ENCODE measurements around the gene MYBBP1A. TPM values are rescaled to one million over a fixed set of nuclear protein-coding genes. Genes with fewer than 3 reads are reported as not detected.

Gene MYBBP1A
- total RNA-seq, 2 experiments from 2014 or later = 97.7 to 144 TPM

DNA sequence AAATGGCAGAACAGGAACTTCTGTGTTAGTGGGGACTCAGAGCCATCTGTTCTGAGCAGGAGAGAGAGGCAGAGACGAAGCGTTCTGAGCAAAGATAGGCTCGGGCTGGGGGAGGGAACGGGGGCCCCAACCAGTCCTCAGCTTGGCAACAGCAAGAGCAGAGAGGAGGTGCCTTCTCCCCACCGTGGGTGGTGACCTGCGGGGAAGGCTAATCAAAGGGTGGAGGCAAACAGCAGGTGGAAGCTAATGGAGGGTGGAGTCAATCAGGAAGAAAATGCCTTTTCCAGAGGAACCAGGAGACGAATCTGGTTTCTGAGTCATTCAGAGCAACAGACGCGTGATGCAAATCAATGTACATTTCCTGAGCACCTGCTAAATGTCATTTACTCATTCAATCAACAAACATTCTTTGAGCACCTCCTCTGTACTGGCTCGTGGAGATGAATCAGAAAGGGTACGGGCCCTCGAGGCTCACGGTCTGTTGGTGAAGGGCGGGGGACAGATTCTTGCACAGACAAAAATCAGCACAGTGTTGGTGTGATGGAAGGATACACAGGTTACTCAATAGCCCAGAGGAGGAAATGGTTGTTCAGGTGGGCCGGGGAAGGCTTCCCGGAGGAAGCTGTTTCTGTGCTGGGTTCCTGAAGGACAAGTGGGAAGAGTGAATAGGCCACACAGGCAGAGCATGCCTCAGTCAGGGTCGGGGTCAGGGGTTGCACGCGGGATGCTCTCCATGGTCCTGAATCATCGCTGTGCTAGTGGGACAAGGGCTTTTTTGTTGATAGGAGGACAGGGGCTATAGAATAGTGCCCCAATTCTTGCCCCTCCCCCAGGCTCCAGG, 62.2 kb downstream of the MYBBP1A start:
- H3K27me3 Mint-ChIP-seq = no peaks in the 10 kb centered on the region
- ChIA-PET CTCF (interaction anchor here (0.7 kb wide), 1 partner anchor 699 kb away, joined by 3 read pairs; no protein-coding TSS in a partner anchor), POLR2A (interaction anchor here (0.7 kb wide), 1 partner anchor 17 kb away, joined by 3 read pairs; no protein-coding TSS in a partner anchor)
- no peak overlapping the region for H3K4me3 Mint-ChIP-seq
- H3K4me1 Mint-ChIP-seq = peaks cover 8% of the 10 kb centered on the region
- H3K36me3 Mint-ChIP-seq (ENCODE audit: low read depth) = no peaks in the 10 kb centered on the region
- intact Hi-C loops (cut with DNase I, micrococcal nuclease) = no loop called here
- H3K9me3 Mint-ChIP-seq (ENCODE audit: low read depth) = no peaks in the 10 kb centered on the region
- peak; percentile 63 for ATAC-seq
- no peak overlapping the region for H3K27ac Mint-ChIP-seq
- peak; percentile 62 for DNase-seq

DNA sequence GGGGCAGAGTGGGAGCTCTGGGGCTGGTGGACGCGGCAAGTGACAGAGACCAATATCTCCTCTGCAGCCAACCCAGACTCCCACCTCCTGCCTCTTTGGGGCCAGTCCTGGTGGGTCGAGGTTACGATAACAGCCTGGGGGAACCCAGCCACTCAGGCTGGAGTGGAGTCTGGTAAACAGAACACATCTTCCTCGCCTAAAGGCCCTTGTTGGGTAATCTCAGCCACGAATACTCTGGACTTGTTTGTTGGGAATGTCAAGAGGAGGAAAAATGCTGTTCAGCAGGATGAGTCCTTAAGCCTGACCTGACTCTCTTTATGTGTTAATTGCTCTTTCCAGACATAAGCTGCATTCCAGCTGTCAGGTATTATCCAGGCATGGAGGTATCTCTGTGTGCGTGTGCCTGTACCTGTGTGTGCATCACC, 64.5 kb downstream of the MYBBP1A start:
- ChIA-PET POLR2A (interaction anchor here (0.6 kb wide), 1 partner anchor 341 kb away, joined by 4 read pairs; no protein-coding TSS in a partner anchor), CTCF (interaction anchor here (0.6 to 0.9 kb wide), 2 partner anchors 8 to 240 kb away, joined by 3 to 4 read pairs; no protein-coding TSS in a partner anchor)
- Mint-ChIP-seq H3K36me3 (ENCODE audit: low read depth) (no peaks in the 10 kb centered on the region), H3K9me3 (ENCODE audit: low read depth) (no peaks in the 10 kb centered on the region), H3K27ac (no peak overlapping the region), H3K4me3 (no peak overlapping the region), H3K4me1 (peaks cover 23% of the 10 kb centered on the region), H3K27me3 (no peaks in the 10 kb centered on the region)
- ATAC-seq (no peak), DNase-seq (no peak)
- intact Hi-C loops (cut with DNase I, micrococcal nuclease) = no loop called here

DNA sequence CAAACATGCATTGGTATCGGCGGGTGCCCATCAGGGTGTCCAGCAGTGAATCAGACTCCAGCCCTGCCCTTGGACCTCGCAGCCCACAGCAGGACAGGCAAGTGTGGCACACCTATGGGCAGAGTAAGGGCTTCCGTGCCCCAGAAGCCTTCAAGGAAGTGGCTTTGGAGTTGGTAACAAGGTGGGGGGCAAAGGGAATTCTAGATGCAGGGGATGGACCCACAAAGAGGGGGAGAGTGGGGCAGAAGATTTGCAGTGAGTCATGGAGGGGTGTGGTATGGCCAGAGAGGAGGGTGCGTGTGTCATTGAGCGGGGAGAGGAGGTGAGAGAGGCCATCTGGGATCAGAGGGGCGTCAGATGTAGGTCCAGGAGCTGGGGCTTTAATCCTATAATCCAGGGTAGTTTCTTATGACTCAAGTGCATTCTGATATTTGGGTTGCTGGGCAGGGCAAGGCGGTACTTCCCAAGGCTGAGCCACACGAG, 65.0 kb downstream of the MYBBP1A start:
- Mint-ChIP-seq H3K27ac (no peak overlapping the region), H3K9me3 (ENCODE audit: low read depth) (no peaks in the 10 kb centered on the region), H3K36me3 (ENCODE audit: low read depth) (no peaks in the 10 kb centered on the region), H3K4me3 (no peak overlapping the region), H3K27me3 (no peaks in the 10 kb centered on the region), H3K4me1 (peaks cover 25% of the 10 kb centered on the region)
- no peak for ATAC-seq
- CTCF ChIA-PET = no interaction called here
- POLR2A ChIA-PET = no interaction called here
- intact Hi-C loops (cut with DNase I, micrococcal nuclease) = no loop called here
- DNase-seq = no peak

DNA sequence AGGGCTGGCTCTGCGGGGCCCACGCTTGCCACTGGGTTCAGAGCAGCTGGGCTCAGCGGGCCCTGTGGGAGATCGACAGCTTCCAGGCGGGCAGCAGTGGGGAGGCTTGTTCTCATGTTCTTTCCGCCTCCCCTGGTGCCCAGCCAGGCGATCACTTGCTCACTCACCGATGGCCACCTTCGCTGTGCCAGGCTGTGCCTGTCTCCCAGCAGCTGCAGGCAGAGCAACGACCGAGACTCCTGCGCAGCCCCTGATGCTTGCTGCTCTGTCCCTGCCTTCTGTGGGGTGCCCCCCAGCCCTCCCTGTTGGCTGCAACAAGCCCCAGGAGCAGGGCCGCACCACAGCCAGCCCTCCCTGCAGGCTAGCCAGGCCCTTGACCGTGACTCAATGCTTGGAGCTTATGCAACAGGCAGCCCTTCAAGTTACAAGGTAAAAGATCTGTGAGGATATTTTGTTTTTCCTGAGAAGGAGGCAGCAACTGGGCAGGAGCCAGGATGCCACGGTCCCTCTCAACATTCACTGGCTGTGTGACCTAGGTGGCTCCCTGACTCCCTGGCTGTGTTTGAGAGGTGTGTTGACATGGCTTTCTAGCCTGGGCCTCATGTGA, 66.1 kb downstream of the MYBBP1A start:
- DNase-seq (no peak), ATAC-seq (no peak)
- CTCF ChIA-PET = no interaction called here
- Mint-ChIP-seq H3K27ac (no peak overlapping the region), H3K4me1 (peaks cover 30% of the 10 kb centered on the region), H3K36me3 (ENCODE audit: low read depth) (no peaks in the 10 kb centered on the region), H3K4me3 (no peak overlapping the region), H3K27me3 (no peaks in the 10 kb centered on the region), H3K9me3 (ENCODE audit: low read depth) (no peaks in the 10 kb centered on the region)
- POLR2A ChIA-PET = interaction anchor here (0.5 kb wide), 1 partner anchor 131 kb away, joined by 3 read pairs; no protein-coding TSS in a partner anchor
- intact Hi-C loops (cut with DNase I, micrococcal nuclease) = loop anchor here in 1 of 2 experiments (5.0 kb wide), 1 partner anchor 398 kb away; no protein-coding TSS in a partner anchor

Other genes starting within 250 kb of the MYBBP1A start
- gene UBE2G1, start 188.7 kb downstream of the MYBBP1A start, total RNA-seq = 10 to 100 TPM; 51.0 to 52.9 TPM
- gene SPNS3, start 121.4 kb downstream of the MYBBP1A start, total RNA-seq = 1 to 10 TPM; 6.4 to 8.4 TPM
- under 1 TPM; 0.07 to 0.37 TPM for gene SPNS2, start 56.5 kb downstream of the MYBBP1A start, total RNA-seq
- gene GGT6, start 5.2 kb upstream of the MYBBP1A start, total RNA-seq = not detected
- not detected for gene SMTNL2, start 29.1 kb upstream of the MYBBP1A start, total RNA-seq
- gene ALOX15, start 86.3 kb upstream of the MYBBP1A start, total RNA-seq = not detected
- 100 to 1,000 TPM in 1 of 2 experiments, 10 to 100 TPM in 1; 94.1 to 102 TPM for gene PELP1, start 148.8 kb upstream of the MYBBP1A start, total RNA-seq
- gene ARRB2, start 155.2 kb upstream of the MYBBP1A start, total RNA-seq = 100 to 1,000 TPM; 168 to 175 TPM
- gene MED11, start 176.0 kb upstream of the MYBBP1A start, total RNA-seq = 10 to 100 TPM; 16.7 to 22.9 TPM
- under 1 TPM; 0.09 to 0.11 TPM for gene ZMYND15, start 184.4 kb upstream of the MYBBP1A start, total RNA-seq
- gene CXCL16, start 184.5 kb upstream of the MYBBP1A start, total RNA-seq = 1 to 10 TPM; 1.7 to 2.5 TPM
- gene TM4SF5, start 216.5 kb upstream of the MYBBP1A start, total RNA-seq = not detected
- gene VMO1, start 231.0 kb upstream of the MYBBP1A start, total RNA-seq = under 1 TPM; 0.30 TPM
- gene GLTPD2, start 233.6 kb upstream of the MYBBP1A start, total RNA-seq = not detected
- gene PSMB6, start 240.8 kb upstream of the MYBBP1A start, total RNA-seq = 100 to 1,000 TPM; 111 to 155 TPM

All from activated CD4-positive, alpha-beta T cell treated with anti-CD3 and anti-CD28 coated beads for 36 hours (primary cell).